NCI-H1436 treated with DMSO at 0.1 percent for 48 hours (cell line): ENCODE measurements around the gene SLC66A3.

ENCODE experiments used
- DNase-seq: peaks from one replicate; lab custom pipeline; 2025; lab: John Stamatoyannopoulos, UW

The SLC66A3 gene

DNA sequence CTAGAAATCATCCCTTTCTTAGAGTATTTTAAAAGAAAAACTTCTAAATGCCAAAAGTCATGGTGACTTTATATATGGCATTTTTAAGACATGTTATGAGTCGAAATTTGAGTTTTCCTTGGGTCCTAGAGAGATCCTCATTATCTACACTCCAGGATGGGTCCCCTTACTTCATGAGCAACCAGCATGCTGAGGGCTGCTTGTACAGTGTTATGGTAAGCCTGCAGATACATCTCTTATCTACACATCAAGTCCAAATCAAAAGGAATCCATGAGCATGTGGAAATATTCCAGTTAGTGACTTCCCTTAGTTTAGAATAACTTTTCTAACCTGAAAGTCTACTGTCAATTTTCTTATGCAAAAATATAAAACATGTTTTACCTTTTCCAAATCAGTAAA, 58.7 kb downstream of the SLC66A3 start:
- no peak for DNase-seq

DNA sequence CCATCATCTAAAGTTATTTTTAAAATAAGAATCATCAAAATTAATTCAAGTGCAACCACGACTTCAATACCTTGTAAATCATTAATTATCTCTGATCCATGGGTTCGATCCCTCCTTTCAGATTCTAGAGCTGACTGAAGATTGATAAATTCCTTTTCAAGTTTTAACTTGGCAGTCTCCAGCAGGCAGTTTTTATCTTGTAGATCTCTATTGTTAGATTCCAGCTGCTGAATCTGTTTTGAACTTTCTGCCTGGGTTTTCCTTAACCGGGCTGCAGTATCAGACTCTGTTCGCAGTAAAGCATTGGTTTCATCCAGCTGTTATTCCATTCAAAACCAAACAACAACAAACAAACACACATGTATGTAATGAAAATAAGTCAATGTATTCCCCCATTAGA, 59.5 kb downstream of the SLC66A3 start:
- no peak for DNase-seq

DNA sequence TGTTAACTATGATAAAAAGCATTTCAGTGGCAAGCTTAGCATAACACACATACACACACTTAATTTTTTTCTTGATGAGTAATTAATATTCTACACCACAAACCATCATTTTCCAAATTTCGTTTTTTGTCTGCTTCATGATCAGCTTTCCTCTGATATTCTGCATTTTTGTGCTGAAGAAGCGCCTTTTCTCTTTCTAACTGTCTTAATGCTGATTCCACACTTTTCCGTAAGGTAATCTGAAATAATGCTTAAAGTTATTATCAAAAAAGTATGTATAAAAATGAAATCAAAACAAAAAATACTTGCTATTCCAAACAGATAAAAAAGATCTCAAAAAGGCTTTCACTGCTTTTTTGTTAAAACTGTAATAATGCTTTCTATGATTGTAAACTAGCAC, 60.1 kb downstream of the SLC66A3 start:
- DNase-seq: no peak

DNA sequence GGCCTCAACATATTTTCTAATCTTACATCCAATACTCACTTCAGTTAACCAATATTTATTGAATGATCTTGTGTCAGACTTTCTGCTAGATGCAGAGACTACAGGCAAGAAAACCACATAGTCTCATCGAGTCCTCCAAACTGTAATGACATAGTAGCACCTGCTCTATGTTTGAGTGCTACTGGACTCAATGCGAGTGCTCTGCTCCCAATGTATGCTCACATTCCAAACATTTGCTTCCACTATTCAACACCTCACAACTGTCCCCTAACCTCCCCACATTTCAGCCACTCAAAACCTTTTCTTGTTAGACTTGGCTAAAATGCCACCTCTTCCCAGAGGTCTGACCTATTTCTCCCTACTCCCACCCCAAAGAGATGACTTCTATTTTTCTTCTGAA, 65.2 kb downstream of the SLC66A3 start:
- DNase-seq: no peak

DNA sequence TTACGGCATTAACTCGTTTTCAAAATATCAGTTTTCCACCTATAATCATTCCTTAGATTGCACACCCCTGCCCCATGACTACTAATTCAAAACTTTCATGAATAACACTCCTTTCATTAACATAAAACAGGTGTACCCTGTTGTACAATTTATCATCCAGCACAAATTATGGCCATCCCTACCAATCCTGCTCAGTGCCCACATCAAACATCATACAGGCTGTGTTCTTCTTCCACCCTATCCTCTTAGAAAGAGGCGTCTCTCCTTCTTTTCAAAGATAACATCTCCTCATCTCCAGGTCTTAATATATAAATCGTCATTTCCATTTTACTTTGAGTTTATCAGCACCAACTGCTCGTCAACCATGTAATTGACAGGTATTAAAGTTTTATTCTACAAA, 67.6 kb downstream of the SLC66A3 start:
- DNase-seq: no peak

DNA sequence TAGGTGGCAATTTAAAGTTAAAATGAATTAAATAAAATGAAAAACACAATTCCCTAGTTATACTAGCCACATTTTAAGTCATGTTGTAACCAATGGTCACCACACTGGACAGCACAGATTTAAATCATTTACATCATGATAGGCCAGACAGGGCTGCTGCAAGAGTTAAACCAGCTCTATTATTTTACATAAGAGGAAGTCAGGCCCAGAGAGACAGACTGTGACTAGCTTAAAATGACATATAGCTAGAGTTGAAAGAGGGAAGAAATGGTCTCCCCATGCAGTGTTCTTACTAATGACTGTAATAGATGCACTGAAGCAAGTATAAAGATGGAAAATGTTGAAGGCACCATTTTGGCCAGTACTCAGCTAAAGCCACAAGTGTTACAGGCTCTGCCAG, 69.6 kb downstream of the SLC66A3 start:
- DNase-seq: no peak

DNA sequence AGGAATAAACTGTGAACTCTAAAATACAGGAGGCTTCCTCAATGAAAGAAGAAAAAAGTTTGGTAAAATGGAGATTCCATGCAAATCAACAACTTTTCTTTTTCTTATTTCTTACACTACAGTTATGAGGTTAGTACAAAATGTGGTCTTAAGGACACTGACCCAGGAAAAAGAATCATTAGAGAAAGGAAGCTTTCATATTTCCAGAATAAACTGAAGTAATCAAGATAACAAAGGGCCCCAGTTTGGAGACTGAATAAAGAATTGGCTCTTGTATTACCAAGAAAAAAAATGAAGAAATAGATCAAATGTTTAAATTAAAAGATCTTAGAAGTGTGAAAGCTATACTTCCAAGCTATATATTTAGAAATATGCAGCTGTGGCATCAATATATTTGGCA, 72.3 kb downstream of the SLC66A3 start:
- DNase-seq: no peak
